Peyer's patch (tissue), 4 donors: ENCODE results near the gene L3MBTL3.

Experiments used
- POLR2A ChIP-seq, 2 donors: fragments of 450-650 bp; IDR thresholded peaks; one replicate each; pipeline ENCODE4 v1.5.1; 2017; ENCODE audit warnings: antibody characterized with exemption in 2 of 2, mild to moderate bottlenecking in 2 of 2, moderate library complexity in 2 of 2
- TF ChIP-seq, protein P1 (sequence below), 6 experiments: fragments of 450-650 bp in 4 of 6; fragments of 200-600 bp in 2 of 6; sonication (generic) in 1 of 6; IDR thresholded peaks; one replicate each; pipeline ENCODE4 v1.5.1; 2017 to 2019; ENCODE audit warnings: antibody characterized with exemption in 6 of 6, mild to moderate bottlenecking in 3 of 6, moderate library complexity in 1 of 6

DNA sequence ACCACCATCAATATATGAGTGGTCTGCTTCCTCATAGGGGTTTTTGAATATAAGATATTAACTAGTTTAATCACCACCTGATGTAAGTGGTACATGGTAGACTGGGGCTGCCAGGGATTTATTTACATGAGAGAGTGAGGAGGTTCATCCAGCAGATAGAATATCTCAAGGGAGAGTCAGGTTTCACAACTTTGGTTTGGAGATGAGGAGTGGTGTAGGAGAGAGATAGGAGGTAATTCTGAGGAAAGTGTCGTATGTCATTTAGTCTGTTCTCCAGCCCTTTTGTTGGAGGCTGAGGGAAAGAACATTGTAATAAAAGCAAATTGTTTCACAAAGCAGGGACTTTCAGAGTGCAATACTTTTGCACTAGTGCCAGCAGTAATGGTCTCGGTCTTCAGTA lies 16.8 kb downstream of the L3MBTL3 start:
- TF ChIP-seq POLR2A (IDR thresholded peaks at IDR 0.05): no peak
- TF ChIP-seq, protein P1, sequence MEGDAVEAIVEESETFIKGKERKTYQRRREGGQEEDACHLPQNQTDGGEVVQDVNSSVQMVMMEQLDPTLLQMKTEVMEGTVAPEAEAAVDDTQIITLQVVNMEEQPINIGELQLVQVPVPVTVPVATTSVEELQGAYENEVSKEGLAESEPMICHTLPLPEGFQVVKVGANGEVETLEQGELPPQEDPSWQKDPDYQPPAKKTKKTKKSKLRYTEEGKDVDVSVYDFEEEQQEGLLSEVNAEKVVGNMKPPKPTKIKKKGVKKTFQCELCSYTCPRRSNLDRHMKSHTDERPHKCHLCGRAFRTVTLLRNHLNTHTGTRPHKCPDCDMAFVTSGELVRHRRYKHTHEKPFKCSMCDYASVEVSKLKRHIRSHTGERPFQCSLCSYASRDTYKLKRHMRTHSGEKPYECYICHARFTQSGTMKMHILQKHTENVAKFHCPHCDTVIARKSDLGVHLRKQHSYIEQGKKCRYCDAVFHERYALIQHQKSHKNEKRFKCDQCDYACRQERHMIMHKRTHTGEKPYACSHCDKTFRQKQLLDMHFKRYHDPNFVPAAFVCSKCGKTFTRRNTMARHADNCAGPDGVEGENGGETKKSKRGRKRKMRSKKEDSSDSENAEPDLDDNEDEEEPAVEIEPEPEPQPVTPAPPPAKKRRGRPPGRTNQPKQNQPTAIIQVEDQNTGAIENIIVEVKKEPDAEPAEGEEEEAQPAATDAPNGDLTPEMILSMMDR (IDR thresholded peaks at IDR 0.05): no peak
